ENCODE results near the gene PLCD3.
A peak's percentile ranks its signal among the peaks of the same experiment; 100 is the strongest.

Gene PLCD3

GRCh38 chr17:45135978-45136791 is 3.9 kb upstream of the PLCD3 start:
- peak overlapping the region; percentile 90 for H4K8ac ChIP-seq (ENCODE audit: low read length)
- peaks cover 0 to 3% of the 10 kb centered on the region in 2 experiments for H3K36me3 ChIP-seq (ENCODE audit: control insufficient read depth in 1 of 2, insufficient read depth in 2 of 2, low read depth in 1 of 2, low read length in 2 of 2)
- H3K79me1 ChIP-seq (replicated peaks; ENCODE audit: low read length, poor library complexity, severe bottlenecking), result peaks cover 20% of the 10 kb centered on the region
- H2BK120ac ChIP-seq (ENCODE audit: low read depth, low read length), result peak overlapping the region; percentile 54
- no peak overlapping the region for H3K27ac ChIP-seq (ENCODE audit: low read length, poor library complexity, severe bottlenecking)
- H2BK15ac ChIP-seq (ENCODE audit: low read depth, poor library complexity, severe bottlenecking), result peak overlapping the region; percentile 61
- peak overlapping the region; percentile 60 for H3K4me2 ChIP-seq (ENCODE audit: low read length, poor library complexity, severe bottlenecking)
- peak overlapping the region; percentile 39 for H2BK5ac ChIP-seq (ENCODE audit: low read depth, low read length, poor library complexity, severe bottlenecking)
- peak overlapping the region; percentile 70 to 94 for H3K4me3 ChIP-seq (ENCODE audit: insufficient read depth in 1 of 2, low read depth in 1 of 2, low read length in 2 of 2)
- peak overlapping the region; percentile 57 for H4K91ac ChIP-seq (ENCODE audit: low read length)
- H3K4me1 ChIP-seq (ENCODE audit: control insufficient read depth, insufficient read depth, low read depth, low read length), result peaks cover 24% of the 10 kb centered on the region
- no peaks in the 10 kb centered on the region for H3K9me3 ChIP-seq (ENCODE audit: control insufficient read depth, low read length)
- peak overlapping the region; percentile 74 to 88 for H3K18ac ChIP-seq (ENCODE audit: low read depth in 1 of 2, low read length in 2 of 2)
- DNase-seq, result no peak
- no peak overlapping the region for H3K23ac ChIP-seq (ENCODE audit: low read length in 2 of 2)
- WGBS, result 84% methylated on average over 21 of the region's 21 CpGs
- no peak overlapping the region for H3K14ac ChIP-seq (ENCODE audit: low read length in 2 of 2)
- no peaks in the 10 kb centered on the region for H3K27me3 ChIP-seq (ENCODE audit: control insufficient read depth in 1 of 2, insufficient read depth in 1 of 2, low read length in 2 of 2)
- peak overlapping the region; percentile 27 for H2AK5ac ChIP-seq (ENCODE audit: low read length, severe bottlenecking)
- peak overlapping the region in 1 of 2 experiments; percentile 56 for H2BK12ac ChIP-seq (ENCODE audit: low read length in 2 of 2)
- H2AFZ ChIP-seq (ENCODE audit: low read depth, low read length), result no peak overlapping the region
- H3K4ac ChIP-seq (ENCODE audit: low read depth in 1 of 2, low read length in 2 of 2), result peak overlapping the region; percentile 43 to 73
- peak overlapping the region; percentile 87 for H3K9ac ChIP-seq (ENCODE audit: low read length)

GRCh38 chr17:45135192-45135977 is 3.1 kb upstream of the PLCD3 start, which contains the start of gene ACBD4:
ACBD4 (plus strand) TSS chr17:45135687; CDS start chr17:45136145, 458 bp downstream.
- Histone ChIP-seq H2AFZ (ENCODE audit: low read depth, low read length) (no peak within 1 kb of the TSS), H3K23ac (ENCODE audit: low read length in 2 of 2) (no peak within 1 kb of the TSS), H3K36me3 (ENCODE audit: control insufficient read depth in 1 of 2, insufficient read depth in 2 of 2, low read depth in 1 of 2, low read length in 2 of 2) (peaks cover 0 to 3% of the 10 kb centered on the region in 2 experiments), H3K27me3 (ENCODE audit: control insufficient read depth in 1 of 2, insufficient read depth in 1 of 2, low read length in 2 of 2) (no peaks in the 10 kb centered on the region), H3K14ac (ENCODE audit: low read length in 2 of 2) (peak within 1 kb of the TSS in 1 of 2 experiments; percentile 19), H2BK120ac (ENCODE audit: low read depth, low read length) (peak within 1 kb of the TSS; percentile 54), H2BK5ac (ENCODE audit: low read depth, low read length, poor library complexity, severe bottlenecking) (peak within 1 kb of the TSS; percentile 39), H3K27ac (ENCODE audit: low read length, poor library complexity, severe bottlenecking) (no peak within 1 kb of the TSS), H3K4ac (ENCODE audit: low read depth in 1 of 2, low read length in 2 of 2) (peak within 1 kb of the TSS; percentile 43 to 73), H4K8ac (ENCODE audit: low read length) (peak within 1 kb of the TSS; percentile 90), H3K18ac (ENCODE audit: low read depth in 1 of 2, low read length in 2 of 2) (peak within 1 kb of the TSS; percentile 74 to 88), H4K91ac (ENCODE audit: low read length) (peak within 1 kb of the TSS; percentile 57), H3K4me1 (ENCODE audit: control insufficient read depth, insufficient read depth, low read depth, low read length) (peaks cover 31% of the 10 kb centered on the region), H3K4me3 (ENCODE audit: insufficient read depth in 1 of 2, low read depth in 1 of 2, low read length in 2 of 2) (peak within 1 kb of the TSS; percentile 70 to 94), H3K79me1 (replicated peaks; ENCODE audit: low read length, poor library complexity, severe bottlenecking) (peaks cover 22% of the 10 kb centered on the region), H2AK5ac (ENCODE audit: low read length, severe bottlenecking) (peak within 1 kb of the TSS; percentile 27), H3K9me3 (ENCODE audit: control insufficient read depth, low read length) (no peaks in the 10 kb centered on the region), H3K4me2 (ENCODE audit: low read length, poor library complexity, severe bottlenecking) (peak within 1 kb of the TSS; percentile 60), H3K9ac (ENCODE audit: low read length) (peak within 1 kb of the TSS; percentile 87), H2BK15ac (ENCODE audit: low read depth, poor library complexity, severe bottlenecking) (peak within 1 kb of the TSS; percentile 61), H2BK12ac (ENCODE audit: low read length in 2 of 2) (peak within 1 kb of the TSS; percentile 56 to 87)
- DNase-seq, result peak; percentile 98
- 12% methylated on average over 40 of the region's 40 CpGs for WGBS

- peak overlapping the region; percentile 45 for H2BK5ac ChIP-seq (ENCODE audit: low read depth, low read length, poor library complexity, severe bottlenecking)
- peak overlapping the region; percentile 96 to 99 for H3K18ac ChIP-seq (ENCODE audit: low read depth in 1 of 2, low read length in 2 of 2)
- no peak overlapping the region for H2AK5ac ChIP-seq (ENCODE audit: low read length, severe bottlenecking)
- peak overlapping the region in 1 of 2 experiments; percentile 85 for H3K23ac ChIP-seq (ENCODE audit: low read length in 2 of 2)
- peak overlapping the region; percentile 79 to 85 for H3K4me3 ChIP-seq (ENCODE audit: insufficient read depth in 1 of 2, low read depth in 1 of 2, low read length in 2 of 2)
- H3K4ac ChIP-seq (ENCODE audit: low read depth in 1 of 2, low read length in 2 of 2), result peak overlapping the region in 1 of 2 experiments; percentile 91
- WGBS, result under 1% methylated on average over 43 of the region's 71 CpGs
- no peak overlapping the region for H2BK15ac ChIP-seq (ENCODE audit: low read depth, poor library complexity, severe bottlenecking)
- peak overlapping the region in 1 of 2 experiments; percentile 97 for H3K14ac ChIP-seq (ENCODE audit: low read length in 2 of 2)
- peak overlapping the region; percentile 85 for H3K4me2 ChIP-seq (ENCODE audit: low read length, poor library complexity, severe bottlenecking)
- H3K36me3 ChIP-seq (ENCODE audit: control insufficient read depth in 1 of 2, insufficient read depth in 2 of 2, low read depth in 1 of 2, low read length in 2 of 2), result peaks cover 0 to 11% of the 10 kb centered on the region in 2 experiments
- peak overlapping the region in 1 of 2 experiments; percentile 89 for H2BK12ac ChIP-seq (ENCODE audit: low read length in 2 of 2)
- H2BK120ac ChIP-seq (ENCODE audit: low read depth, low read length), result peak overlapping the region; percentile 87
- peaks cover 52% of the 10 kb centered on the region for H3K4me1 ChIP-seq (ENCODE audit: control insufficient read depth, insufficient read depth, low read depth, low read length)
- peaks cover 22% of the 10 kb centered on the region for H3K79me1 ChIP-seq (replicated peaks; ENCODE audit: low read length, poor library complexity, severe bottlenecking)
- H4K8ac ChIP-seq (ENCODE audit: low read length), result peak overlapping the region; percentile 92
- no peaks in the 10 kb centered on the region for H3K9me3 ChIP-seq (ENCODE audit: control insufficient read depth, low read length)
- H2AFZ ChIP-seq (ENCODE audit: low read depth, low read length), result peak overlapping the region; percentile 81
- peak overlapping the region; percentile 93 for H3K9ac ChIP-seq (ENCODE audit: low read length)
- peak; percentile 88 for DNase-seq
- H4K91ac ChIP-seq (ENCODE audit: low read length), result peak overlapping the region; percentile 89
- H3K27ac ChIP-seq (ENCODE audit: low read length, poor library complexity, severe bottlenecking), result peak overlapping the region; percentile 93
- H3K27me3 ChIP-seq (ENCODE audit: control insufficient read depth in 1 of 2, insufficient read depth in 1 of 2, low read length in 2 of 2), result no peaks in the 10 kb centered on the region
Observed at GRCh38 chr17:45132572-45133463, 503 bp upstream of the PLCD3 start.

Measured in mesenchymal stem cell (in vitro differentiated cells and primary cell).